Mesothelial cell of epicardium (in vitro differentiated cells): Measurements from ENCODE around the gene ROGDI. TPM values are rescaled to one million over a fixed set of nuclear protein-coding genes. Genes with fewer than 3 reads are reported as not detected.
"Not testable (repeated sequence)": the region's sequence is repeated elsewhere in the genome, so short reads cannot be mapped to it uniquely, and the experiment has no call there.

Source experiments
- DNase-seq, 2 experiments: peaks; one replicate each; pipeline ENCODE4 v3.0.0; 2021; ENCODE audit warnings: low spot score in 2 of 2; ENCODE audit not compliant: unreplicated experiment in 2 of 2
- H3K27ac Mint-ChIP-seq: 2 replicates; pipeline ENCODE4 v1.8.0; 2021; ENCODE audit warnings: mixed read lengths
- H3K27me3 Mint-ChIP-seq: 2 replicates; pipeline ENCODE4 v1.8.0; 2021; ENCODE audit warnings: low read depth, mixed read lengths
- H3K36me3 Mint-ChIP-seq: 2 replicates; pipeline ENCODE4 v1.8.0; 2021; ENCODE audit warnings: mixed read lengths
- H3K4me1 Mint-ChIP-seq: 2 replicates; pipeline ENCODE4 v1.8.0; 2021; ENCODE audit warnings: mixed read lengths
- H3K4me3 Mint-ChIP-seq: 2 replicates; pipeline ENCODE4 v1.8.0; 2021; ENCODE audit warnings: mild to moderate bottlenecking, moderate library complexity, mixed read lengths
- H3K9me3 Mint-ChIP-seq: 2 replicates; pipeline ENCODE4 v1.8.0; 2021; ENCODE audit warnings: mixed read lengths
- CTCF ChIP-seq: fragments of 200-600 bp; sonication (generic); IDR thresholded peaks from one replicate; pipeline ENCODE4 v1.5.0; 2021; ENCODE audit warnings: antibody characterized with exemption; ENCODE audit not compliant: unreplicated experiment
- total RNA-seq: library from RNA; stranded (reverse); gene quantifications from 3 replicates; pipeline ENCODE4 v1.2.1, GENCODE V29; 2021

Gene ROGDI
- total RNA-seq, 1 donor from 2014 or later, result 61.8 TPM

DNA sequence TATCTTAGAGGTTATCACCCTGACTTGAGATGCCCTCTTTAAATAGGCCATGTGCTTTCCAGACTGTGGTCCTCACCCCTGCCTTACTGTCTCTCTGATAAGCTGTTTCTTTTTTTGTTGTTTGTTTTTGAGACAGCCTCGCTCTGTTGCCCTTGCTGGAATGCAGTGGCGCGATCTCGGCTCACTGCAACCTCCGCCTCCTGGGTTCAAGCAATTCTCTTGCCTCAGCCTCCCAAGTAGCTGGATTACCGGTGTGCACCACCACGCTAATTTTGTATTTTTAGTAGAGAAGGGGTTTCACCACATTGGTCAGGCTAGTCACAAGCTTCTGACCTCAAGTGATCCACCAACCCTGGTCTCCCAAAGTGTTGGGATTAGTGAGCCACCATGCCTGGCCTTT, 13.5 kb downstream of the ROGDI start:
- DNase-seq, result no peak
- H3K27ac Mint-ChIP-seq, result no peak overlapping the region
- H3K36me3 Mint-ChIP-seq, result no peaks in the 10 kb centered on the region
- no peaks in the 10 kb centered on the region for H3K27me3 Mint-ChIP-seq
- no peak overlapping the region for H3K4me3 Mint-ChIP-seq
- H3K4me1 Mint-ChIP-seq, result peaks cover 12% of the 10 kb centered on the region
- no peak for TF ChIP-seq CTCF
- no peaks in the 10 kb centered on the region for H3K9me3 Mint-ChIP-seq

DNA sequence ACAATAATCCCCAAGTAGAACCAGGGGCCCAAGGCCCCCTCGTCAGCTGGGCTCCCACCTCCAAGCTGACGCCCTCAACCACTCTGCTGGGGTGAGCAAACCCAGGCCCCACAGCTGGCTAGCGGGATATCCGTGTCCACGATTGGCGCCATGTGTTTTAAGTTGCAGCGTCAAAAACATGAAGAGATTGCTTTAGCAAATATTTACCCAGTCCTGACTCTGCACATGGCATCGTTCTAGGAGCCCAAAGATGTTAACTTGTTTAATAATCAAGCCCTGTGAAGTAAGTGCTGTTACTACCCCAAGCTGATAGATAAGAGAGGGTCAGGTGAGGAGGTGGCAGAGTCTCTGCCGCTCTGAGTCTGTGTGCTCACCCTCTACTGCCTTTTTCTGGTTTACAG, 13.9 kb downstream of the ROGDI start:
- Mint-ChIP-seq H3K27ac (no peak overlapping the region), H3K36me3 (no peaks in the 10 kb centered on the region), H3K4me1 (peaks cover 12% of the 10 kb centered on the region), H3K9me3 (no peaks in the 10 kb centered on the region), H3K4me3 (no peak overlapping the region), H3K27me3 (no peaks in the 10 kb centered on the region)
- TF ChIP-seq CTCF, result no peak
- no peak for DNase-seq

DNA sequence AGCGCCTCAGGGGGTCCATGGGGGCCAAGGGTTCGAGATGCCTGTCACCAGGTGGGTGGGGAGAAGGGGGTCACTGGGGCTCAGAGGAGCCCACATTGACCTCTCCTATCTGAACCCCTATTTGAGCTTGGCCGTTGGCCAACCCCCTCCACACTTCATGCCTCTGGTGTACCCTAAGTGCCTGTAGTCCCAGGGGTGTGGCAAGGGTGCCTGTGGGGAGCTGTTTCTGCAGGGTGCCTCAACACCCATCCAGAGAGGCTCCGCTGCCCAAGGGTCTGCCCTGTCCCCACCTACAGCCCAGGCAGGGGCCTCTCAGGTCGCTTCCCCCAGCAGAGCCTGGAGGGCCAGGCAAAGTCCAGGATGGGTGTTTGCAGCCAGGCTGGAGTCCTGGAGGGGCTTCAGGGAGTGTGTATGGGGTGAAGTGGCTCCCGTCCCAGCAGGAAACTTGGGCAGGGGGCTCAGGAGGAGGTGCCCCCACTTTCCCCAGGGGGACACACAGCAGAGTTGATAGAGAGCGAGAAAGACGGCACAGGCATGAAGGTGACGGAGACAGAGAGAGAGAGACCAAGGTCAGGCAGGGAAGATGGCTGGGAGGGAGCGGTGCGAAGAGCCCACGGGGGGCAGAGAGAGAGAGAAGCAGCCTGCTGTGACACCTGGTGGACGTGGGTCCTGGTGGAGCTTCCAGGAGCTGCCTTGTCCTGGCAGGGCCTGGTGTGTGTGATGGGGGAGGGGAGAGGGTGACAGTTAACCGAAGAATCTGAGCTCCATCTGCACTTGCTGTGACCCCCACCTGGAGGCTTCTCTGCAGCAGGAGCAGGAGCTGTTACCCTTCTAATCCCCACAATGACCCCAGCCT, 14.6 kb downstream of the ROGDI start, which contains the start of gene SEPTIN12:
TSS of gene SEPTIN12 (minus strand) at position 719 of the 856 bp plus-strand sequence. CDS start at position 19, 700 bp downstream.
- Mint-ChIP-seq H3K9me3 (no peaks in the 10 kb centered on the region), H3K27me3 (no peaks in the 10 kb centered on the region), H3K4me3 (no peak within 1 kb of the TSS), H3K27ac (no peak within 1 kb of the TSS), H3K36me3 (no peaks in the 10 kb centered on the region), H3K4me1 (peaks cover 12% of the 10 kb centered on the region)
- no peak for DNase-seq
- no peak for TF ChIP-seq CTCF

DNA sequence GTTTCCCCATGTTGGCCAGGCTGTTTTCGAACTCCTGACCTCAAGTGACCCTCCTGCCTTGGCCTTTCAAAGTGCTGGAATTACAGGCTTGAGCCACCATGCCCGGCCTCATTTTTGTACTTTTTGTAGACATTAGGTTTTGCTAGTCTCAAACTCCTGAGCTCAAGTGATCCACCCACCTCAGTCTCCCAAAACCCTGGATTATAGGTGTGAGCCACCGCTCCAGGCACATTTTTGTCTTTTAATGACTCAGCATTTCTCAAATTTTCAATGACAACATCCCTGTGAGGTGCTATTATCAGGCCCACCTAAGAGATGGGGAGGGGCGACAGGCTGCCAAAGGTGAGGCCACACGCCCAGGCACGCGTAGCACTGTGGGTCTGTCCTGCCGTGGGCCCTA, 15.4 kb downstream of the ROGDI start:
- no peak overlapping the region for H3K27ac Mint-ChIP-seq
- H3K4me1 Mint-ChIP-seq, result peaks cover 12% of the 10 kb centered on the region
- no peak for DNase-seq
- no peak for TF ChIP-seq CTCF
- no peaks in the 10 kb centered on the region for H3K36me3 Mint-ChIP-seq
- H3K9me3 Mint-ChIP-seq, result no peaks in the 10 kb centered on the region
- H3K27me3 Mint-ChIP-seq, result no peaks in the 10 kb centered on the region
- H3K4me3 Mint-ChIP-seq, result no peak overlapping the region

DNA sequence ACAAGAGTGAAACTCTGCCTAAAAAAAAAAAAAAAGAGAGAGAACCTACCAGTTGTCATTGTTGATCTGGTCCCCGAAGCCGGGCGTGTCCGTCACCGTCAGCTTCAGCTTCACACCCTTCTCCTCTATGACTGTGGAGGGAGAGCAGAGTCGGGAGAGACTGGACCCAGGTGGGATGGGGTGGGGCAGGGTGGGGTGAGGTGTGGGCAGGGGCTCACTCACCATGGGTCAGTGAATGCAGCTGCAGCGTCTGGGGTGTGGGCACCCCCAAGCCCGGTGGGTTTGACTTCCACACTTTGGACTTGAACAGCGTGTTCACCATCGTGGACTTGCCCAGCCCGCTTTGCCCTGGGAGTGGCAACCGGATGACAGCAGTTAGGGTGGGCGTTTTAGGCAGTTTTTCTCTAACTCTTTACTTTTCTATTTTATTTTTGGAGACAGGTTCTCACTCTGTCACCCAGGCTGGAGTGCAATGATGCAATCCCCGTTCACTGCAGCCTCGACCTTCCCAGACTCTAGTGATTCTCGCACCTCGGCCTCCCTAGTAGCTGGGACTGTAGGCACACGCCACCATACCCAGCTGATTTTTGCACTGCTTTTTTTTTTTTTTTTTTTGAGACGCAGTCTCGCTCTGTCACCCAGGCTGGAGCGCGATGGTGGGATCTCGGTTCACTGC, 16.5 kb downstream of the ROGDI start:
- no peaks in the 10 kb centered on the region for H3K36me3 Mint-ChIP-seq
- DNase-seq, result no peak
- peaks cover 12% of the 10 kb centered on the region for H3K4me1 Mint-ChIP-seq
- H3K27me3 Mint-ChIP-seq, result no peaks in the 10 kb centered on the region
- no peaks in the 10 kb centered on the region for H3K9me3 Mint-ChIP-seq
- H3K4me3 Mint-ChIP-seq, result no peak overlapping the region
- H3K27ac Mint-ChIP-seq, result no peak overlapping the region
- no peak for TF ChIP-seq CTCF

GRCh38 chr16:4784444-4784987, 17.9 kb downstream of the ROGDI start:
- not testable (repeated sequence) for H3K9me3 Mint-ChIP-seq, H3K4me3 Mint-ChIP-seq, DNase-seq, H3K27ac Mint-ChIP-seq, H3K36me3 Mint-ChIP-seq, H3K27me3 Mint-ChIP-seq
- H3K4me1 Mint-ChIP-seq, result peaks cover 12% of the 10 kb centered on the region
